ENCODE measurements around the gene IRAK1. TPM values are rescaled to one million over a fixed set of nuclear protein-coding genes. Genes with fewer than 3 reads are reported as not detected.

IRAK1 gene
- 59.2 and 79.8 TPM in 2 replicates for total RNA-seq

DNA sequence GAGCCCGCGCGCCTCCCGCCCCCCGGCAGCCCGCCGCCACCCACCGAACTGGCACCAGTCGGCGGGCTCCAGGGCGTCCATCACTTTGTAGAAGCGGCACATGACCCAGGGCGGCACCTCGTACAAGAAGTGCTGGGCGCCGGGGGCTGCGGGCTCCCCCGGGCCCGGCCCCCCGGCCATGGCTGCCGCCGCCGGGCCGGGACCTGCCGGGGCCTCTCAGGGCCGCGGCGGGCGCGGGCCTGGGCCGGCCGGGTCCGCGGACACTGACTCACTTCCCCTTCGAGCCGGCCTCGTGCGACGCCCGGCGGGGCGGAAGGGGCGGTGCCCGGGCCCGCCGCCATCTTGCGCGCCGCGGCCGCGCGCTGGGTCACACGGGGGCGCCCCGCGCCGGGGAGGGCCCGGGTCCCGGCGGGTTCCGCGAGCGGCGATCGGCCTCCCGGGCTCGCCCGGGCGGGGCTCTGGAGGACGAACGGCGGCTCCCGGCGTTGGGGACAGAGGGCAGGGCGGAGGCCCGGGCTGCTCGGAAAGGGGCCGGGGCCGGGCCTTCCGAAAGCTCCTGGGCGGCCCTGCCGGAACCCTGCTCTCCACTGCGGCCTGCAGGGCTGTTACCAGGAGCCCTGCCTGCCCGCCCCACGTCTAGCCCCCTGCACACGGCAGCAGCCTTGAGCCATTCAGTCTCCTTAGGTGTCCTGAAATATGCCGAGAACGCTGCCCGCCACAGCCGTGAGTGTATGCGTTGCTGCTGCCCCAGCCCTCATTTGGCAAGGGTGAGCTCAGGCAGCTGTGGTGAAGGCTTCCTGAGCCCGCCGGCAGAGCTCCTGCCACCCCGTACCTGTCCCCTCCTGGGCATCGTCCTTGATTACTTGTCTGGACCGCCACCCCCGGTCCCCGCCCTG lies at the start of gene IRAK1:
IRAK1 (minus strand) TSS at position 270 of the 896 bp plus-strand sequence; CDS start at position 180, 90 bp downstream.

DNA sequence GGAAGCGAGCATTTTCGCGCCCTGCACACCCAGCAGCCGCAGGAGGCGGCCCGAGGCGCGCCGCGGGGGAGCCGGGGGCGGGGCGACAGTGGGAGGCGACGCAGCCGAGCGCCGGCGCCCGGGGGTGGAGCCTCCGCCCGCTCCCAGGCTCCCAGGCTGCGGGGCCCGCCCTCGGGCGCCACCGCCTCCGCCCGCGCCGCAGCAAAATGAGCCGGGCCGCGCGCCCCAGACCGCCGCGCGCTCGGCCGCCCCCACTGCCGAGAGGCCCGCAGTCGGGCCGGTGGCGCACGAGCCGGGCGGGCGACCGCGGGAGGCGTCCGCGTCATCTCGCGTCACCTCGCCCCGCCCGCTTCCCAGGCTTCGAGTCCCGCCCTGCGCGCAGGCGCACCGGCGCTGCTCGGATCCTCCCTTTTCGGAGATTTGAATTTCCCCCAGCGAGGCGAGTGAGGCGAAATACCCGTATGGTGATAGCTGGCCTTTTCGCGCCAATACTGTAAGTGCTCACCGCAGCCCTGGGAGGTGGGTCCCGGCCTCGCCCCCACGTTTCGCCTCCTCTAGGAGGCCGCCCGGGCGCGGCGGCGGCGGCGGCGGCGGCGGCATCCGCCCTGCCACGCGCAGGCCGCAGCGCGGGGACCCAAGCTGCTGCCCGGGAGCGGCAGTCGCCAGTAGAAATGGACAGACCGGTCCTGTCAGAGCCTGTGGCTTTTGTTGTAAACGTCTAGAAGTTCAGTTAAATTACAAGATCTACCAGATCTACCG lies 47.2 kb downstream of the IRAK1 start, which contains the start of gene TMEM187:
TMEM187 (plus strand) TSS at position 387 of the 759 bp plus-strand sequence. CDS start 9,309 bp downstream, outside the sequence.

DNA sequence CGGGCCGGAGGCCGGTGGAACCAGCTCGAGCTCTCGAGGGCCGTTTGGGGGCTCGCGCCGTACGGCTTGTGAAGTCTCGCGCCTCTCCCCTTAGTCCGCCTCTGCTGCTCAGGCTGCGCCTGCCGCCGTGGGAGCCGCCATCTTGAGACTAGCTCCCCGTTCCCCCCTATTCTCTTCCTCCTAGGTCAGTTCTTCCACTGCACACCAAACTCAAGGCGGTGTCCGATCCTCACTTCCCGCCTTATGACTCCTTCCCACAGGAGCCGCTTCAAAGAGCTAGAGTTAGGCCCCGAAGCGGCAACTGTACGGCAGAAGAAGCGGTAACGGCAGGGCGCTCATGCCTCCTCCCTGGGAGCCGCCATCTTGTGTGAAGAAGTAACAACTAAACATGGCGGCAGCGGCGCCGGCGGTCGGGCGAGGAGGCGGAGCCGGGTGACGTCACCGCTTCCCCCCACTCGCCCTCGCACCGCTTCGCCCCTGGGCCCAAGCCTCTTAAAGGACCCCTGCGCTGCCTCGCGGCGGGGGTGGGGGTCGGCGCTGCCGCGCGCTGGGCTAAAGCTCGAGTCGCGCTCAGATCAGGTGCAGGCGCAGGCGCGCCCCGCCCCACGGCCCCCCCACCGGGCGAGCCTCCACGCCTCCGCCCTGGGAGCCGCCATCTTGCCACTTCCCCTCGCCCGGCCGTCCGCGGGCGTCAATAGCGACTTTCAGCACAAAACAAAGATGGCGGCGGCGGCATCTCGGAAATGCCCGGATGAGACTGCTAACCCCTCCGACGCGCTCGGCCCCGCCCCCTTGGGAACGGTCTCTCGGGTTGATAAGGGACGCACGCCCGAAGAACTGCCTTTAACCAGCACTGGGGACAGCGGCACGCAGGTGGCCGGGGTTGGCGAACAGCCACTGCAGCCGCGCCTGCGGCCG lies 48.0 kb downstream of the IRAK1 start, which contains the start of gene HCFC1:
HCFC1 (minus strand) TSS at position 369 of the 918 bp plus-strand sequence. CDS start 978 bp downstream, outside the sequence.

Small RNA genes lying within 50 kb of the gene (small RNA-seq; reads per million reads assigned to genes)
- gene MIR3202-1, result not detected

Other genes with a start within 250 kb of the IRAK1 start
- 0.39 TPM in 1 of 2 replicates, not detected in the other for gene SRPK3, start 238.9 kb downstream of the IRAK1 start, total RNA-seq
- gene IDH3G, start 225.5 kb downstream of the IRAK1 start, total RNA-seq, result 50.8 and 64.3 TPM in 2 replicates
- gene SSR4, start 225.2 kb downstream of the IRAK1 start, total RNA-seq, result 102 and 193 TPM in 2 replicates
- under 0.01 and 0.20 TPM in 2 replicates for gene PDZD4, start 189.4 kb downstream of the IRAK1 start, total RNA-seq
- gene L1CAM, start 133.7 kb downstream of the IRAK1 start, total RNA-seq, result under 0.01 and 0.39 TPM in 2 replicates
- not detected in 2 replicates for gene AVPR2, start 115.2 kb downstream of the IRAK1 start, total RNA-seq
- 0.37 and 0.39 TPM in 2 replicates for gene ARHGAP4, start 93.6 kb downstream of the IRAK1 start, total RNA-seq
- 70.4 and 74.6 TPM in 2 replicates for gene NAA10, start 84.9 kb downstream of the IRAK1 start, total RNA-seq
- gene RENBP, start 75.3 kb downstream of the IRAK1 start, total RNA-seq, result 3.7 TPM in 2 replicates
- 26.8 and 40.7 TPM in 2 replicates for gene HCFC1, start 48.1 kb downstream of the IRAK1 start, total RNA-seq
- gene TMEM187, start 47.1 kb downstream of the IRAK1 start, total RNA-seq, result 6.5 and 7.3 TPM in 2 replicates
- 18.2 and 18.7 TPM in 2 replicates for gene MECP2, start 77.8 kb upstream of the IRAK1 start, total RNA-seq
- gene OPN1LW, start 124.3 kb upstream of the IRAK1 start, total RNA-seq, result not detected in 2 replicates
- gene OPN1MW, start 162.7 kb upstream of the IRAK1 start, total RNA-seq, result not detected in 2 replicates
- not detected in 2 replicates for gene OPN1MW2, start 199.9 kb upstream of the IRAK1 start, total RNA-seq
- not detected in 2 replicates for gene OPN1MW3, start 237.7 kb upstream of the IRAK1 start, total RNA-seq

All from subcutaneous preadipocyte (primary cell).